ENCODE measurements around the gene ACBD6. TPM values are rescaled to one million over a fixed set of nuclear protein-coding genes. Genes with fewer than 3 reads are reported as not detected.

ACBD6 gene
- total RNA-seq, 5 donors from 2014 or later (not counting 1 experiment from before 2014, with no cell fraction given): 44.3 to 58.5 (median 53.0) TPM

GRCh38 chr1:180246579-180246978 lies 255.8 kb downstream of the ACBD6 start:
- H3K36me3 ChIP-seq (ENCODE audit: control insufficient read depth in 2 of 2, extremely low read depth in 1 of 2, insufficient read depth in 1 of 2, low read length in 1 of 2): no peaks in the 10 kb centered on the region
- H3K9me3 ChIP-seq: no peaks in the 10 kb centered on the region
- ATAC-seq (replicated peaks in 1 of 4) (no peak), DNase-seq (no peak)
- ChIA-PET POLR2A (no interaction called here), CTCF (no interaction called here)
- H3K27me3 ChIP-seq (replicated peaks in 1 of 2; ENCODE audit: control insufficient read depth in 2 of 2, extremely low read depth in 1 of 2, insufficient read depth in 2 of 2, low read length in 1 of 2): peaks cover 0 to 62% of the 10 kb centered on the region in 2 experiments
- peaks cover 52 to 55% of the 10 kb centered on the region in 2 donors for H3K27me3 Mint-ChIP-seq
- H3K27ac Mint-ChIP-seq: no peak overlapping the region
- H3K4me3 Mint-ChIP-seq: no peak overlapping the region
- H3K4me3 ChIP-seq (ENCODE audit: control insufficient read depth in 1 of 2, extremely low read depth in 1 of 2, low read length in 1 of 2): no peak overlapping the region
- no peaks in the 10 kb centered on the region for H3K36me3 Mint-ChIP-seq
- H3K4me1 Mint-ChIP-seq: peaks cover 0 to 4% (median 2%) of the 10 kb centered on the region in 3 donors
- H3K4me1 ChIP-seq (ENCODE audit: control insufficient read depth in 1 of 2, extremely low read depth in 1 of 2, insufficient read depth in 2 of 2, low read length in 2 of 2): no peaks in the 10 kb centered on the region
- WGBS (ENCODE audit: insufficient coverage): 84% methylated on average over 2 of the region's 5 CpGs
- H3K9me3 Mint-ChIP-seq: no peaks in the 10 kb centered on the region
- no peak overlapping the region for H3K27ac ChIP-seq (ENCODE audit: low read length)

- no peaks in the 10 kb centered on the region for H3K9me3 ChIP-seq
- WGBS (ENCODE audit: insufficient coverage): 86% methylated on average over 6 of the region's 6 CpGs
- H3K27ac Mint-ChIP-seq: no peak overlapping the region
Observed at GRCh38 chr1:180244840-180245239, 257.5 kb downstream of the ACBD6 start.

GRCh38 chr1:180243517-180244221 lies 258.7 kb downstream of the ACBD6 start:
- H3K4me3 Mint-ChIP-seq: no peak overlapping the region
- DNase-seq (no peak), ATAC-seq (replicated peaks in 1 of 4) (no peak)
- no peaks in the 10 kb centered on the region for H3K36me3 Mint-ChIP-seq
- no peaks in the 10 kb centered on the region for H3K4me1 ChIP-seq (ENCODE audit: control insufficient read depth in 1 of 2, extremely low read depth in 1 of 2, insufficient read depth in 2 of 2, low read length in 2 of 2)
- H3K4me3 ChIP-seq (ENCODE audit: control insufficient read depth in 1 of 2, extremely low read depth in 1 of 2, low read length in 1 of 2): no peak overlapping the region
- H3K9me3 Mint-ChIP-seq: no peaks in the 10 kb centered on the region
- H3K27me3 Mint-ChIP-seq: peaks cover 55 to 62% of the 10 kb centered on the region in 2 donors
- CTCF ChIA-PET: no interaction called here
- no peaks in the 10 kb centered on the region for H3K9me3 ChIP-seq
- WGBS (ENCODE audit: insufficient coverage): 100% methylated on average over 3 of the region's 11 CpGs
- H3K27me3 ChIP-seq (replicated peaks in 1 of 2; ENCODE audit: control insufficient read depth in 2 of 2, extremely low read depth in 1 of 2, insufficient read depth in 2 of 2, low read length in 1 of 2): peaks cover 13 to 48% of the 10 kb centered on the region in 2 experiments
- no peaks in the 10 kb centered on the region for H3K4me1 Mint-ChIP-seq
- POLR2A ChIA-PET: no interaction called here
- no peak overlapping the region for H3K27ac Mint-ChIP-seq
- no peak overlapping the region for H3K27ac ChIP-seq (ENCODE audit: low read length)
- no peaks in the 10 kb centered on the region for H3K36me3 ChIP-seq (ENCODE audit: control insufficient read depth in 2 of 2, extremely low read depth in 1 of 2, insufficient read depth in 1 of 2, low read length in 1 of 2)

More at GRCh38 chr1:180244840-180245239, 257.5 kb downstream of the ACBD6 start:
- CTCF ChIA-PET: no interaction called here
- ATAC-seq (replicated peaks in 1 of 4): no peak
- Mint-ChIP-seq H3K27me3 (peaks cover 53 to 60% of the 10 kb centered on the region in 2 donors), H3K9me3 (no peaks in the 10 kb centered on the region), H3K36me3 (no peaks in the 10 kb centered on the region), H3K4me1 (peaks cover 0 to 2% (median 0%) of the 10 kb centered on the region in 3 donors), H3K4me3 (no peak overlapping the region)
- H3K4me3 ChIP-seq (ENCODE audit: control insufficient read depth in 1 of 2, extremely low read depth in 1 of 2, low read length in 1 of 2): no peak overlapping the region
- peaks cover 8 to 49% of the 10 kb centered on the region in 2 experiments for H3K27me3 ChIP-seq (replicated peaks in 1 of 2; ENCODE audit: control insufficient read depth in 2 of 2, extremely low read depth in 1 of 2, insufficient read depth in 2 of 2, low read length in 1 of 2)
- DNase-seq: no peak
- H3K4me1 ChIP-seq (ENCODE audit: control insufficient read depth in 1 of 2, extremely low read depth in 1 of 2, insufficient read depth in 2 of 2, low read length in 2 of 2): no peaks in the 10 kb centered on the region
- POLR2A ChIA-PET: no interaction called here
- no peaks in the 10 kb centered on the region for H3K36me3 ChIP-seq (ENCODE audit: control insufficient read depth in 2 of 2, extremely low read depth in 1 of 2, insufficient read depth in 1 of 2, low read length in 1 of 2)
- H3K27ac ChIP-seq (ENCODE audit: low read length): no peak overlapping the region

- Histone ChIP-seq H3K4me1 (ENCODE audit: control insufficient read depth in 1 of 2, extremely low read depth in 1 of 2, insufficient read depth in 2 of 2, low read length in 2 of 2) (no peaks in the 10 kb centered on the region), H3K9me3 (no peaks in the 10 kb centered on the region), H3K27ac (ENCODE audit: low read length) (no peak overlapping the region), H3K27me3 (replicated peaks in 1 of 2; ENCODE audit: control insufficient read depth in 2 of 2, extremely low read depth in 1 of 2, insufficient read depth in 2 of 2, low read length in 1 of 2) (peaks cover 22 to 43% of the 10 kb centered on the region in 2 experiments), H3K4me3 (ENCODE audit: control insufficient read depth in 1 of 2, extremely low read depth in 1 of 2, low read length in 1 of 2) (no peak overlapping the region), H3K36me3 (ENCODE audit: control insufficient read depth in 2 of 2, extremely low read depth in 1 of 2, insufficient read depth in 1 of 2, low read length in 1 of 2) (no peaks in the 10 kb centered on the region)
- ChIA-PET POLR2A (no interaction called here), CTCF (no interaction called here)
- ATAC-seq (replicated peaks in 1 of 4) (no peak), DNase-seq (no peak)
- WGBS (ENCODE audit: insufficient coverage): 87% methylated on average over 7 of the region's 8 CpGs
- Mint-ChIP-seq H3K27ac (no peak overlapping the region), H3K9me3 (no peaks in the 10 kb centered on the region), H3K4me3 (no peak overlapping the region), H3K4me1 (peaks cover 0 to 5% (median 2%) of the 10 kb centered on the region in 3 donors), H3K36me3 (no peaks in the 10 kb centered on the region), H3K27me3 (peaks cover 68 to 75% of the 10 kb centered on the region in 2 donors)
Observed at GRCh38 chr1:180241716-180242544, 260.4 kb downstream of the ACBD6 start.

- Histone ChIP-seq H3K36me3 (ENCODE audit: control insufficient read depth in 2 of 2, extremely low read depth in 1 of 2, insufficient read depth in 1 of 2, low read length in 1 of 2) (no peaks in the 10 kb centered on the region), H3K4me1 (ENCODE audit: control insufficient read depth in 1 of 2, extremely low read depth in 1 of 2, insufficient read depth in 2 of 2, low read length in 2 of 2) (peaks cover 2 to 20% of the 10 kb centered on the region in 2 experiments), H3K4me3 (ENCODE audit: control insufficient read depth in 1 of 2, extremely low read depth in 1 of 2, low read length in 1 of 2) (no peak overlapping the region), H3K27ac (ENCODE audit: low read length) (no peak overlapping the region), H3K27me3 (replicated peaks in 1 of 2; ENCODE audit: control insufficient read depth in 2 of 2, extremely low read depth in 1 of 2, insufficient read depth in 2 of 2, low read length in 1 of 2) (peaks cover 22 to 54% of the 10 kb centered on the region in 2 experiments), H3K9me3 (no peaks in the 10 kb centered on the region)
- POLR2A ChIA-PET: interaction anchor here in 1 of 2 donors (0.6 kb wide), 1 partner anchor 43 kb away, joined by 3 read pairs; no protein-coding TSS in a partner anchor
- CTCF ChIA-PET: interaction anchor here (0.5 to 0.6 kb wide), 3 partner anchors 62 to 479 kb away, joined by 4 to 9 read pairs (median 5); no protein-coding TSS in a partner anchor
- Mint-ChIP-seq H3K9me3 (no peaks in the 10 kb centered on the region), H3K27ac (no peak overlapping the region), H3K4me1 (peaks cover 19 to 24% (median 23%) of the 10 kb centered on the region in 3 donors), H3K36me3 (no peaks in the 10 kb centered on the region), H3K27me3 (peaks cover 77 to 88% of the 10 kb centered on the region in 2 donors), H3K4me3 (no peak overlapping the region)
- DNase-seq (no peak), ATAC-seq (replicated peaks in 1 of 4) (no peak)
- WGBS (ENCODE audit: insufficient coverage): 0% methylated on average over 3 of the region's 10 CpGs
Observed at GRCh38 chr1:180239145-180240096, 263.0 kb downstream of the ACBD6 start.

Measured in T-cell (primary cell).